Spleen (tissue), 11 donors: ENCODE results near the gene OPCML. TPM values are rescaled to one million over a fixed set of nuclear protein-coding genes. Genes with fewer than 3 reads are reported as not detected.

Experiments used
- DNase-seq: peaks from one replicate; pipeline ENCODE4 v3.0.0-alpha.2; 2020
- H3K27ac ChIP-seq, 8 donors: fragments of 200-600 bp; sonication (generic) in 7 of 8; 1 replicate in 4 of 8; 2 replicates in 4 of 8; pipeline versions ENCODE4 v1.5.0 to v1.8.0; 2016 to 2021; ENCODE audit warnings: inconsistent platforms in 4 of 8, mild to moderate bottlenecking in 4 of 8, moderate library complexity in 1 of 8
- H3K27me3 ChIP-seq, 7 donors: fragments of 200-600 bp; sonication (generic) in 6 of 7; replicated peaks in 1 of 7; 1 replicate in 4 of 7; 2 replicates in 3 of 7; pipeline versions ENCODE4 v1.5.0 to v1.8.0; 2016 to 2021; ENCODE audit warnings: inconsistent platforms in 3 of 7, mild to moderate bottlenecking in 1 of 7
- H3K36me3 ChIP-seq, 6 donors: fragments of 200-600 bp; sonication (generic) in 5 of 6; 1 replicate in 4 of 6; 2 replicates in 2 of 6; pipeline versions ENCODE4 v1.5.0 to v1.8.0; 2016 to 2021; ENCODE audit warnings: inconsistent platforms in 2 of 6
- H3K4me1 ChIP-seq, 6 donors: fragments of 200-600 bp; sonication (generic) in 5 of 6; 1 replicate in 3 of 6; 2 replicates in 3 of 6; pipeline versions ENCODE4 v1.5.0 to v1.8.0; 2016 to 2021; ENCODE audit warnings: inconsistent platforms in 3 of 6
- H3K4me3 ChIP-seq, 8 donors: fragments of 200-600 bp; sonication (generic) in 7 of 8; 1 replicate in 4 of 8; 2 replicates in 4 of 8; pipeline versions ENCODE4 v1.5.0 to v1.8.0; 2016 to 2021; ENCODE audit warnings: inconsistent platforms in 4 of 8, mild to moderate bottlenecking in 4 of 8, moderate library complexity in 2 of 8
- H3K9me3 ChIP-seq, 8 donors: fragments of 200-600 bp; sonication (generic) in 7 of 8; 1 replicate in 4 of 8; 2 replicates in 4 of 8; pipeline versions ENCODE4 v1.5.0 to v1.8.0; 2016 to 2021; ENCODE audit warnings: inconsistent platforms in 4 of 8
- CTCF ChIP-seq, 11 experiments: fragments of 200-600 bp in 7 of 11; fragments of 450-650 bp in 4 of 11; sonication (generic) in 4 of 11; IDR thresholded peaks in 8 of 11; conservative IDR thresholded peaks in 3 of 11; 1 replicate in 7 of 11; 2 replicates in 4 of 11; pipeline versions ENCODE4 v1.4.0 to v1.8.0; 2016 to 2021; ENCODE audit warnings: antibody characterized with exemption in 11 of 11, inconsistent platforms in 4 of 11, mild to moderate bottlenecking in 1 of 11
- POLR2A ChIP-seq, 3 donors: fragments of 450-650 bp; IDR thresholded peaks; one replicate each; pipeline ENCODE4 v1.5.1; 2017; ENCODE audit warnings: antibody characterized with exemption in 3 of 3, mild to moderate bottlenecking in 1 of 3
- POLR2AphosphoS5 ChIP-seq, 3 donors: sonication (generic); formaldehyde crosslinking; IDR thresholded peaks; one replicate each; pipeline ENCODE4 v1.5.1; 2017; ENCODE audit warnings: antibody characterized with exemption in 3 of 3
- WGBS, 5 donors: extraction: QIAGEN DNeasy Blood & Tissue Kit in 3 of 5; methylation state at CpG; one replicate each; pipeline versions ENCODE4 v1.1.5 to v1.1.7; 2013 to 2018; 5-methylcytosine and 5-hydroxymethylcytosine counted together
- intact Hi-C: fragments of 100-400 bp; cut with DNase I; formaldehyde crosslinking; loops from one replicate; pipeline ENCODE4 v1.15.0; 2023; ENCODE audit warnings: low total_unique reads
- polyA plus RNA-seq, 3 donors: library from polyadenylated mRNA; stranded (reverse); fragments of 200-250 nt; gene quantifications; one replicate each; pipeline ENCODE4 v1.2.1, GENCODE V29; 2013
- total RNA-seq, 7 donors: library from RNA; depleted of rRNA in 3 of 7; stranded (reverse); fragments of >200 nt in 3 of 7; fragmentation: NEBNext Ultra II Directional in 4 of 7; extraction: Animal tissue kit (Norgen Biotek cat#: 25700) in 4 of 7; gene quantifications; one replicate each; pipeline versions ENCODE4 v1.1.0 to v1.2.1, GENCODE V29; 2016 to 2021
- donor health status: healthy with polysubstance abuse.
- donor health status: DM: no; HTN: no; CAD: no; lungs with moderate emphysema.
- donor health status: DM: no; HTN: no; CAD: no.
- donor health status: Bipolar disorder and iron deficiency.
- donor health status: healthy.
- donor health status: DM: no; HTN: no; CAD: no.
- donor health status: DM: yes; HTN: yes; CAD: no.

OPCML gene
- total and polyA plus RNA-seq, 10 donors, result 0.09 to 10.7 (median 3.1) TPM

DNA sequence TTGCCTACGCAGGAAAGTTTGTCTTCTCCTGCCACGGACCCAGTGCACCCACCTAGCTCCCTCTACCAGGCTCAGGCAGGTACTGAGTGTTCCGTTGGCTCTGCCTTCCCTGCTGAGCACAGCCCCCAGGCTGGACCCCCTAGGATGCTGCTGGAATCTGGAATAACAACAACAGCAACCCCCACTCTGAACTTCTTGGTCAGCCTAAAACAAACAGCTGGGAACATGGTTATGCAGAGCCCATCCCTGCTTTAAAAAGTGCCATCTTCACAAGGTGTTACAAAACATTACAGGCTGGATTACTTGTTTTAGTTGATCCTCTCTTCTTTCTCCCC, 1.8 kb downstream of the OPCML start:
- no peak for TF ChIP-seq POLR2A (IDR thresholded peaks at IDR 0.05)
- TF ChIP-seq POLR2AphosphoS5 (IDR thresholded peaks at IDR 0.05), result no peak
- TF ChIP-seq CTCF (IDR thresholded peaks at IDR 0.05 in 8 of 11, conservative IDR thresholded peaks at IDR 0.05 in 3 of 11), result no peak
- Histone ChIP-seq H3K36me3 (no peaks in the 10 kb centered on the region), H3K9me3 (no peaks in the 10 kb centered on the region), H3K4me3 (no peak overlapping the region), H3K4me1 (peaks cover 0 to 3% (median 0%) of the 10 kb centered on the region in 6 donors), H3K27me3 (peaks cover 0 to 73% (median 17%) of the 10 kb centered on the region in 7 donors), H3K27ac (no peak overlapping the region)
- WGBS, 5 donors, result 4 to 21% (median 9%) methylated on average over 3 of the region's 3 CpGs
- intact Hi-C loops, result no loop called here
- no peak for DNase-seq

DNA sequence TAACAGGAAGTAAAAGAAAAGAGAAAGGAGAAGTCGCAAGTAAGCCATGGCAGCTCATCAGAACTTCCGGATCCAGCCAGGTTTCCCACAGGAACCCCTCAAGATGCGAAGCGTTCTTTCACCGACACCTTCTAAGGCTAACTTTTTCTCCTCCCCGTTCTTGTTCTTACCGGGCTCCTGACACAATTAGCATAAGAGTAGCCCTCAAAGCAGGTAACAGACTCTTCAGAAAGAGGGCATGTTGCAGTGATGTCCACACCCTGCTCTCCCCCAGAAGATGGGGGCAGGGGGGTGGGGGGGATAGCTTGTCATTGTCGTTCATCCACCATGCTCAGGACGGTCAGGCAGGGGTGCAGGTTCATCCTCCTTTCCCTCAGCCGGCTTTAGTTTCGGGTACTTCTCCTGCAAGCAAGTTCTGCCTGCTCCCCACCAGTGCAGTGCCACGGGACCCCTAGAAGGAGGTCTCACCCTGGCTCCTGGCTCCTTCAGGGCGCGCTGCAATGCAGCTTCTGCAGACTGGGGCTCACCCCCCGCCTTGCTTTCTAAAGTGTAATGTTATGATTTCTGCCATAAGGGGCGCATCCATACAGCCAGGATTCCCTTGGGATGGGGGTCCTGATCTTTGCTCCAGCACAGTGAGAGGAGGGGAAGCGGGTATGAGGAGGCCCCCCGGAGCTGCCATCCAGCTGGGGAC, 2.3 kb downstream of the OPCML start:
- H3K27ac ChIP-seq, result no peak overlapping the region
- WGBS, 5 donors, result 13 to 16% (median 15%) methylated on average over 16 to 18 of the region's 18 CpGs
- no peaks in the 10 kb centered on the region for H3K36me3 ChIP-seq
- no peak for DNase-seq
- no peaks in the 10 kb centered on the region for H3K9me3 ChIP-seq
- H3K27me3 ChIP-seq, result peaks cover 0 to 69% (median 17%) of the 10 kb centered on the region in 7 donors
- H3K4me3 ChIP-seq, result no peak overlapping the region
- intact Hi-C loops, result no loop called here
- no peak for TF ChIP-seq CTCF (IDR thresholded peaks at IDR 0.05 in 8 of 11, conservative IDR thresholded peaks at IDR 0.05 in 3 of 11)
- TF ChIP-seq POLR2A (IDR thresholded peaks at IDR 0.05), result no peak
- no peak for TF ChIP-seq POLR2AphosphoS5 (IDR thresholded peaks at IDR 0.05)
- peaks cover 0 to 3% (median 0%) of the 10 kb centered on the region in 6 donors for H3K4me1 ChIP-seq

- WGBS, 5 donors, result 60 to 85% (median 75%) methylated on average over 3 of the region's 3 CpGs
- Histone ChIP-seq H3K4me3 (no peak overlapping the region), H3K36me3 (no peaks in the 10 kb centered on the region), H3K27me3 (peaks cover 0 to 46% (median 17%) of the 10 kb centered on the region in 7 donors), H3K9me3 (no peaks in the 10 kb centered on the region), H3K4me1 (peaks cover 0 to 1% (median 0%) of the 10 kb centered on the region in 6 donors), H3K27ac (no peak overlapping the region)
- intact Hi-C loops, result no loop called here
- no peak for TF ChIP-seq CTCF (IDR thresholded peaks at IDR 0.05 in 8 of 11, conservative IDR thresholded peaks at IDR 0.05 in 3 of 11)
- TF ChIP-seq POLR2AphosphoS5 (IDR thresholded peaks at IDR 0.05), result no peak
- TF ChIP-seq POLR2A (IDR thresholded peaks at IDR 0.05), result no peak
- DNase-seq, result no peak
Observed at GRCh38 chr11:133526790-133527189, 5.5 kb downstream of the OPCML start.

GRCh38 chr11:133525976-133526375, 6.3 kb downstream of the OPCML start:
- DNase-seq, result no peak
- Histone ChIP-seq H3K4me3 (no peak overlapping the region), H3K36me3 (no peaks in the 10 kb centered on the region), H3K27ac (no peak overlapping the region), H3K4me1 (no peaks in the 10 kb centered on the region), H3K9me3 (no peaks in the 10 kb centered on the region), H3K27me3 (peaks cover 0 to 38% (median 17%) of the 10 kb centered on the region in 7 donors)
- intact Hi-C loops, result no loop called here
- TF ChIP-seq POLR2AphosphoS5 (IDR thresholded peaks at IDR 0.05) (no peak), CTCF (IDR thresholded peaks at IDR 0.05 in 8 of 11, conservative IDR thresholded peaks at IDR 0.05 in 3 of 11) (no peak), POLR2A (IDR thresholded peaks at IDR 0.05) (no peak)
- 76 to 92% (median 83%) methylated on average over 7 of the region's 7 CpGs for WGBS, 5 donors
